GM12878 (cell line): ENCODE data around the gene TMEM259. TPM values are rescaled to one million over a fixed set of nuclear protein-coding genes. Genes with fewer than 3 reads are reported as not detected.
A peak's percentile ranks its signal among the peaks of the same experiment; 100 is the strongest.

Experiments
- BCL11A ChIP-seq: IDR thresholded peaks from 2 replicates; pipeline ENCODE4 v1.6.1; 2011; ENCODE audit warnings: low read depth, low read length
- CHD4 ChIP-seq: fragments of 200-600 bp; sonication (generic); IDR thresholded peaks from 2 replicates; pipeline ENCODE4 v1.6.1; 2016; ENCODE audit warnings: mild to moderate bottlenecking
- DPF2 ChIP-seq: fragments of 450-650 bp; IDR thresholded peaks from 2 replicates; pipeline ENCODE4 v1.6.1; 2017; ENCODE audit warnings: mild to moderate bottlenecking
- EGR1 ChIP-seq, 2 experiments: IDR thresholded peaks; 1 replicate in 1 of 2; 2 replicates in 1 of 2; pipeline ENCODE4 v1.6.1; 2011 to 2012; ENCODE audit warnings: low read depth in 2 of 2, low read length in 2 of 2, borderline replicate concordance in 1 of 2, mild to moderate bottlenecking in 1 of 2, moderate library complexity in 1 of 2
- GATAD2B ChIP-seq: fragments of 450-650 bp; conservative IDR thresholded peaks from 2 replicates; pipeline ENCODE4 v1.6.1; 2017; ENCODE audit warnings: low read depth, mild to moderate bottlenecking, moderate library complexity
- HCFC1 ChIP-seq: fragments of 150-350 bp; IDR thresholded peaks from 2 replicates; pipeline ENCODE4 v1.6.1; 2014; ENCODE audit warnings: low read length
- HDAC6 ChIP-seq: fragments of 200-600 bp; sonication (generic); IDR thresholded peaks from one replicate; pipeline ENCODE4 v1.8.0; 2017; ENCODE audit warnings: antibody characterized with exemption; ENCODE audit not compliant: unreplicated experiment
- MEF2B ChIP-seq: fragments of 450-650 bp; IDR thresholded peaks from 2 replicates; pipeline ENCODE4 v1.6.1; 2018; ENCODE audit warnings: mild to moderate bottlenecking, moderate library complexity; ENCODE audit not compliant: partially characterized antibody, poor library complexity, severe bottlenecking
- MLLT1 ChIP-seq: fragments of 450-650 bp; IDR thresholded peaks from 2 replicates; pipeline ENCODE4 v1.6.1; 2016; ENCODE audit warnings: mild to moderate bottlenecking
- MTA2 ChIP-seq: fragments of 450-650 bp; IDR thresholded peaks from 2 replicates; pipeline ENCODE4 v1.6.1; 2016; ENCODE audit warnings: low read depth, mild to moderate bottlenecking, moderate library complexity
- NBN ChIP-seq: fragments of 450-650 bp; IDR thresholded peaks from 2 replicates; pipeline ENCODE4 v1.6.1; 2016
- NR2F1 ChIP-seq: fragments of 450-650 bp; conservative IDR thresholded peaks from 2 replicates; pipeline ENCODE4 v1.6.1; 2017; ENCODE audit warnings: mild to moderate bottlenecking
- POLR2A ChIP-seq: IDR thresholded peaks from 2 replicates; pipeline ENCODE4 v1.6.1; 2011; ENCODE audit warnings: low read depth, mild to moderate bottlenecking, low read length
- RAD51 ChIP-seq: fragments of 450-650 bp; IDR thresholded peaks from 2 replicates; pipeline ENCODE4 v1.6.1; 2016; ENCODE audit warnings: moderate library complexity, mild to moderate bottlenecking, inconsistent platforms
- RCOR1 ChIP-seq: conservative IDR thresholded peaks from 2 replicates; pipeline ENCODE4 v1.6.1; 2012; ENCODE audit warnings: low read depth, low read length, improper control_type of control experiment
- SKIL ChIP-seq: fragments of 450-650 bp; IDR thresholded peaks from 2 replicates; pipeline ENCODE4 v1.6.1; 2017; ENCODE audit warnings: mild to moderate bottlenecking, low read depth, inconsistent platforms; ENCODE audit not compliant: poor library complexity, severe bottlenecking
- SMARCA5 ChIP-seq: fragments of 450-650 bp; IDR thresholded peaks from 2 replicates; pipeline ENCODE4 v1.6.1; 2017; ENCODE audit warnings: mild to moderate bottlenecking
- SREBF1 ChIP-seq: IDR thresholded peaks from 2 replicates; pipeline ENCODE4 v1.6.1; 2012; ENCODE audit warnings: mild to moderate bottlenecking, low read length
- YY1 ChIP-seq: IDR thresholded peaks from 2 replicates; pipeline ENCODE4 v1.6.1; 2011; ENCODE audit warnings: low read depth, mild to moderate bottlenecking, low read length
- ZNF207 ChIP-seq: fragments of 450-650 bp; IDR thresholded peaks from 2 replicates; pipeline ENCODE4 v1.6.1; 2014; ENCODE audit warnings: antibody characterized with exemption, mild to moderate bottlenecking, borderline replicate concordance
- ZNF217 ChIP-seq: fragments of 450-650 bp; IDR thresholded peaks from 2 replicates; pipeline ENCODE4 v1.6.1; 2017; ENCODE audit warnings: antibody characterized with exemption, mild to moderate bottlenecking
- ZNF24 ChIP-seq: fragments of 450-650 bp; IDR thresholded peaks from 2 replicates; pipeline ENCODE4 v1.6.1; 2017; ENCODE audit warnings: antibody characterized with exemption, mild to moderate bottlenecking
- ZNF622 ChIP-seq: fragments of 450-650 bp; IDR thresholded peaks from 2 replicates; pipeline ENCODE4 v1.6.1; 2017; ENCODE audit warnings: mild to moderate bottlenecking, inconsistent platforms
- ZNF687 ChIP-seq: fragments of 450-650 bp; IDR thresholded peaks from 2 replicates; pipeline ENCODE4 v1.6.1; 2017; ENCODE audit warnings: mild to moderate bottlenecking, moderate library complexity
- ZZZ3 ChIP-seq: IDR thresholded peaks from 2 replicates; pipeline ENCODE4 v1.6.1; 2011; ENCODE audit warnings: low read depth; ENCODE audit not compliant: control insufficient read depth, insufficient read length
- polyA plus RNA-seq, 11 experiments: library from polyadenylated mRNA; depleted of rRNA in 4 of 11; unstranded in 6 of 11; stranded (reverse) in 5 of 11; fragments of >200 nt; fragmentation: Nextera tagmentation in 4 of 11; fragmentation: Illumina TruSeq in 1 of 11; extraction: Ambion mirVana in 4 of 11; extraction: Trizol in 1 of 11; gene quantifications; 1 replicate in 1 of 11; 2 replicates in 10 of 11; pipeline versions ENCODE4 v1.2.1 to v1.2.3, GENCODE V29; 2011 to 2016; ENCODE audit warnings: inconsistent platforms in 2 of 11, missing spikeins in 2 of 11, low read depth in 1 of 11
- total RNA-seq, 4 experiments: library from RNA; depleted of rRNA in 3 of 4; stranded (reverse); fragments of >200 nt in 3 of 4; fragmentation: Illumina TruSeq in 1 of 4; extraction: Trizol in 1 of 4; gene quantifications; 2 replicates each; pipeline versions ENCODE4 v1.2.1 to v1.2.3, GENCODE V29; 2013 to 2021

The TMEM259 gene
- total and polyA plus RNA-seq, 10 of the 15 experiments (the other 5 are each of a cell fraction or from before 2014, with no cell fraction given), result 0.43 to 184 (median 62.0) TPM

- TF ChIP-seq NBN (0 out of 2 replicates have a peak, but pooled peaks have one; percentile 36), RAD51 (no peak), DPF2 (peak; percentile 73), YY1 (peak; percentile 26; the same call in 1 of the 2 replicates), ZNF24 (no peak), HDAC6 (no peak), MTA2 (no peak), SKIL (no peak), RCOR1 (0 out of 2 replicates have a peak, but pooled peaks have one; percentile 70), ZNF687 (peak; percentile 54; the same call in 1 of the 2 replicates), SMARCA5 (peak; percentile 96), MLLT1 (0 out of 2 replicates have a peak, but pooled peaks have one; percentile 46), CHD4 (no peak), GATAD2B (peak; percentile 81), POLR2A (peak; percentile 89), BCL11A (no peak), SREBF1 (no peak), NR2F1 (no peak; the same call in 1 of the 2 replicates), ZNF217 (peak; percentile 77), HCFC1 (no peak), ZNF207 (no peak), ZNF622 (no peak), MEF2B (peak; percentile 58), ZZZ3 (no peak), EGR1 (IDR thresholded peaks at IDR 0.05; ENCODE audit: borderline replicate concordance in 1 of 2, low read depth in 2 of 2, low read length in 2 of 2) (peak in 1 of 2 experiments; percentile 34; a peak in 1 of 3 replicates)
Observed at GRCh38 chr19:1025960-1026782, 5.2 kb upstream of the TMEM259 start, which contains the start of gene CNN2 (continued).
